ENCODE results near the gene C16orf89. TPM values are rescaled to one million over a fixed set of nuclear protein-coding genes. Genes with fewer than 3 reads are reported as not detected.
"Not testable (repeated sequence)": the region's sequence is repeated elsewhere in the genome, so short reads cannot be mapped to it uniquely, and the experiment has no call there.

C16orf89 gene
- total and polyA plus RNA-seq, 2 donors (not counting 1 experiment from before 2014, with no cell fraction given), result not detected

DNA sequence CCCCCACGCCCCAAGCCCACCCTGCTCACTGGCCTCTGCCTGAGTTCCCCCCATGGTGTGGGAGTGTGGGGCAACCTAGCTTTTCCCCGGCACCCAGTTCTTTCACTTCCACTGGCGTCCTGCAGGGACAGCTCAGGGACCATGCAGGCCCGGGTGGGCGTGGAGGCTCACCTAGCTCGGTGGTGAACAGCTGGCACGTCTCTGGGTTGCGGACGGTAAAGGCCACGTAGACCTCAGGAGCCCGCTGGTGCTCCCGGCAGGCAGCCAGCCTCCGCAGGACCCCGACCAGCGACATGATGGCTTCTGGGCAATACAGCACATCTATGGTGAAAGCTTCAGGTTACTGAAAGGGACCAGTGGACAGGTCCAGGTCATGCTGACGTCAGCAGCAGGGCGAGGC lies 23.2 kb upstream of the C16orf89 start:
- H3K4me3 Mint-ChIP-seq; H3K4me1 Mint-ChIP-seq; H3K27ac Mint-ChIP-seq; H2AFZ ChIP-seq (ENCODE audit: insufficient read depth, low read depth, low read length, poor library complexity, severe bottlenecking); H3K4me2 ChIP-seq (replicated peaks; ENCODE audit: low read depth, low read length, poor library complexity, severe bottlenecking); H3K27ac ChIP-seq (ENCODE audit: low read length in 2 of 2); CTCF ChIA-PET; H3K79me2 ChIP-seq (ENCODE audit: control insufficient read depth, insufficient read depth, low read length); intact Hi-C loops (cut with micrococcal nuclease); H3K4me1 ChIP-seq (ENCODE audit: control insufficient read depth in 2 of 2, insufficient read depth in 2 of 2, low read length in 2 of 2); H3K9ac ChIP-seq (ENCODE audit: low read length); H3K4me3 ChIP-seq (ENCODE audit: control extremely low read depth in 1 of 5, extremely low read depth in 1 of 5, insufficient read depth in 1 of 5, low read depth in 2 of 5, low read length in 4 of 5); POLR2A ChIA-PET; ATAC-seq (ENCODE audit: low read depth); H3K27me3 ChIP-seq (replicated peaks in 1 of 4; ENCODE audit: control extremely low read depth in 1 of 4, control insufficient read depth in 3 of 4, insufficient read depth in 4 of 4, low read length in 3 of 4); H4K20me1 ChIP-seq (ENCODE audit: control insufficient read depth, insufficient read depth, low read length, poor library complexity, severe bottlenecking); H3K36me3 ChIP-seq (replicated peaks in 1 of 2; ENCODE audit: control extremely low read depth in 1 of 2, control insufficient read depth in 1 of 2, extremely low read depth in 1 of 2, insufficient read depth in 2 of 2, low read length in 1 of 2); H3K9me3 Mint-ChIP-seq (ENCODE audit: insufficient read depth); H3K9me3 ChIP-seq (ENCODE audit: control extremely low read depth in 1 of 3, control insufficient read depth in 2 of 3, insufficient read depth in 1 of 3, low read length in 2 of 3); H3K27me3 Mint-ChIP-seq; DNase-seq: not testable (repeated sequence)
- WGBS (ENCODE audit: insufficient coverage), result 97% methylated on average over 10 of the region's 17 CpGs

- 97% methylated on average over 13 of the region's 18 CpGs for WGBS (ENCODE audit: insufficient coverage)
- H3K27ac Mint-ChIP-seq; H3K4me2 ChIP-seq (replicated peaks; ENCODE audit: low read depth, low read length, poor library complexity, severe bottlenecking); H3K4me1 ChIP-seq (ENCODE audit: control insufficient read depth in 2 of 2, insufficient read depth in 2 of 2, low read length in 2 of 2); DNase-seq; H3K9me3 ChIP-seq (ENCODE audit: control extremely low read depth in 1 of 3, control insufficient read depth in 2 of 3, insufficient read depth in 1 of 3, low read length in 2 of 3); H3K27me3 Mint-ChIP-seq; H3K4me3 Mint-ChIP-seq; ATAC-seq (ENCODE audit: low read depth); H3K27ac ChIP-seq (ENCODE audit: low read length in 2 of 2); intact Hi-C loops (cut with micrococcal nuclease); H3K79me2 ChIP-seq (ENCODE audit: control insufficient read depth, insufficient read depth, low read length); H3K27me3 ChIP-seq (replicated peaks in 1 of 4; ENCODE audit: control extremely low read depth in 1 of 4, control insufficient read depth in 3 of 4, insufficient read depth in 4 of 4, low read length in 3 of 4); H3K36me3 ChIP-seq (replicated peaks in 1 of 2; ENCODE audit: control extremely low read depth in 1 of 2, control insufficient read depth in 1 of 2, extremely low read depth in 1 of 2, insufficient read depth in 2 of 2, low read length in 1 of 2); H3K4me3 ChIP-seq (ENCODE audit: control extremely low read depth in 1 of 5, extremely low read depth in 1 of 5, insufficient read depth in 1 of 5, low read depth in 2 of 5, low read length in 4 of 5); CTCF ChIA-PET; POLR2A ChIA-PET; H4K20me1 ChIP-seq (ENCODE audit: control insufficient read depth, insufficient read depth, low read length, poor library complexity, severe bottlenecking); H3K9ac ChIP-seq (ENCODE audit: low read length); H2AFZ ChIP-seq (ENCODE audit: insufficient read depth, low read depth, low read length, poor library complexity, severe bottlenecking); H3K9me3 Mint-ChIP-seq (ENCODE audit: insufficient read depth); H3K4me1 Mint-ChIP-seq: not testable (repeated sequence)
Measured at GRCh38 chr16:5088086-5088790, 22.5 kb upstream of the C16orf89 start.

DNA sequence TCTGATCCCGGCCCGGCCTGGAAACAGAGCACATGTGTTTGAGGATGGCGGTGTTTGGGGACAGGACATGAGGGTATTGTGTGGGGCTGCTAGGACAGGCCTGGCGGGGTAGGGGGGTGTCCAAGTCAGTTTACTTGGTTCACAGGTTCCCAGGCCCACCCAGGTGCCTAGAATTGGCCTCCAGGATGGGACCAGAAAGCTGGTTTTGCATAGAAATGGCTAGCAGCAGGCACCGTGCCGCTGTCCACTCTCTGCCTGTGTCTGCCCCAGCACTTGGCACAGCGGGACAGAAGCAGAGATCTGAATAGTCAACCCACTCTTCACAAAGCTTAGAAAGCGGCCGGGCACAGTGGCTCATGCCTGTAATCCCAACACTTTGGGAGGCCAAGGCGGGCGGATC lies 20.0 kb upstream of the C16orf89 start:
- H3K27me3 Mint-ChIP-seq; H3K27ac ChIP-seq (ENCODE audit: low read length in 2 of 2); POLR2A ChIA-PET; DNase-seq; H3K4me3 Mint-ChIP-seq; H3K9ac ChIP-seq (ENCODE audit: low read length); H3K27ac Mint-ChIP-seq; ATAC-seq (ENCODE audit: low read depth); H3K79me2 ChIP-seq (ENCODE audit: control insufficient read depth, insufficient read depth, low read length); H3K4me3 ChIP-seq (ENCODE audit: control extremely low read depth in 1 of 5, extremely low read depth in 1 of 5, insufficient read depth in 1 of 5, low read depth in 2 of 5, low read length in 4 of 5); H4K20me1 ChIP-seq (ENCODE audit: control insufficient read depth, insufficient read depth, low read length, poor library complexity, severe bottlenecking); H3K4me1 Mint-ChIP-seq; H3K36me3 ChIP-seq (replicated peaks in 1 of 2; ENCODE audit: control extremely low read depth in 1 of 2, control insufficient read depth in 1 of 2, extremely low read depth in 1 of 2, insufficient read depth in 2 of 2, low read length in 1 of 2); H3K4me2 ChIP-seq (replicated peaks; ENCODE audit: low read depth, low read length, poor library complexity, severe bottlenecking); H3K9me3 Mint-ChIP-seq (ENCODE audit: insufficient read depth); H2AFZ ChIP-seq (ENCODE audit: insufficient read depth, low read depth, low read length, poor library complexity, severe bottlenecking); H3K4me1 ChIP-seq (ENCODE audit: control insufficient read depth in 2 of 2, insufficient read depth in 2 of 2, low read length in 2 of 2); intact Hi-C loops (cut with micrococcal nuclease); H3K9me3 ChIP-seq (ENCODE audit: control extremely low read depth in 1 of 3, control insufficient read depth in 2 of 3, insufficient read depth in 1 of 3, low read length in 2 of 3); H3K27me3 ChIP-seq (replicated peaks in 1 of 4; ENCODE audit: control extremely low read depth in 1 of 4, control insufficient read depth in 3 of 4, insufficient read depth in 4 of 4, low read length in 3 of 4): not testable (repeated sequence)
- CTCF ChIA-PET, result interaction anchor here (0.6 to 0.7 kb wide), 2 partner anchors 195 to 737 kb away, joined by 3 read pairs; no protein-coding TSS in a partner anchor
- 97% methylated on average over 10 of the region's 11 CpGs for WGBS (ENCODE audit: insufficient coverage)

Data from B cell (primary cell).